DMS 273 treated with DMSO at 0.1 percent for 48 hours (cell line): ENCODE data around the gene ZNF492.
"Not testable (repeated sequence)": the region's sequence is repeated elsewhere in the genome, so short reads cannot be mapped to it uniquely, and the experiment has no call there.

ENCODE experiments used
- DNase-seq: peaks from one replicate; lab custom pipeline; 2025; lab: John Stamatoyannopoulos, UW

The ZNF492 gene

GRCh38 chr19:22633706-22634449 lies at the start of gene ZNF492:
ZNF492 (plus strand) TSS chr19:22634324; CDS start chr19:22653400, 19,076 bp downstream.
- not testable (repeated sequence) for DNase-seq

GRCh38 chr19:22595422-22595821 lies 38.7 kb upstream of the ZNF492 start:
- no peak for DNase-seq

DNA sequence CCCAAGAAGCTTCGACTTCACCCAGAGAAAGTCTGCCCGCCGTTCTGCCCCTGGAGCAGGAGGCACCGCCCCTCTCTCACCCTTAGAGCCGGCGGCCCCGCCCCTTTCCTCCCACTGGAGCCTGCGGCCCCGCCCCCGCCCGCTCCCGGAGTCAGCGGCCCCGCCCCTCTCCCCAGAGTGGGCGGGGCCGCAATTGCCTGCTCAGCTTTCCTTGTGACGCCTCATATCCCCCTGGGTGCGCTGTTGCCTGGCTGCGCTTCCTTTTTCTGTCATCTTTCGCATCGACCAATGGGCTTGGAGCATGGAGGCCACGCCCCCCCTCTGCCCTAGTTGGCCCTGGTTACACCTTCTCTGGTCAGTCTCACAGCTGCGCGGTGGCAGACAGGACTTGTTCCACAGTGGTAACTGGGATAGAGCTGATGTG lies 38.2 kb upstream of the ZNF492 start:
- DNase-seq, result no peak

GRCh38 chr19:22600690-22601648 lies 33.2 kb upstream of the ZNF492 start:
- no peak for DNase-seq

GRCh38 chr19:22601906-22602630 lies 32.1 kb upstream of the ZNF492 start:
- no peak for DNase-seq

GRCh38 chr19:22602631-22603272 lies 31.4 kb upstream of the ZNF492 start:
- no peak for DNase-seq

DNA sequence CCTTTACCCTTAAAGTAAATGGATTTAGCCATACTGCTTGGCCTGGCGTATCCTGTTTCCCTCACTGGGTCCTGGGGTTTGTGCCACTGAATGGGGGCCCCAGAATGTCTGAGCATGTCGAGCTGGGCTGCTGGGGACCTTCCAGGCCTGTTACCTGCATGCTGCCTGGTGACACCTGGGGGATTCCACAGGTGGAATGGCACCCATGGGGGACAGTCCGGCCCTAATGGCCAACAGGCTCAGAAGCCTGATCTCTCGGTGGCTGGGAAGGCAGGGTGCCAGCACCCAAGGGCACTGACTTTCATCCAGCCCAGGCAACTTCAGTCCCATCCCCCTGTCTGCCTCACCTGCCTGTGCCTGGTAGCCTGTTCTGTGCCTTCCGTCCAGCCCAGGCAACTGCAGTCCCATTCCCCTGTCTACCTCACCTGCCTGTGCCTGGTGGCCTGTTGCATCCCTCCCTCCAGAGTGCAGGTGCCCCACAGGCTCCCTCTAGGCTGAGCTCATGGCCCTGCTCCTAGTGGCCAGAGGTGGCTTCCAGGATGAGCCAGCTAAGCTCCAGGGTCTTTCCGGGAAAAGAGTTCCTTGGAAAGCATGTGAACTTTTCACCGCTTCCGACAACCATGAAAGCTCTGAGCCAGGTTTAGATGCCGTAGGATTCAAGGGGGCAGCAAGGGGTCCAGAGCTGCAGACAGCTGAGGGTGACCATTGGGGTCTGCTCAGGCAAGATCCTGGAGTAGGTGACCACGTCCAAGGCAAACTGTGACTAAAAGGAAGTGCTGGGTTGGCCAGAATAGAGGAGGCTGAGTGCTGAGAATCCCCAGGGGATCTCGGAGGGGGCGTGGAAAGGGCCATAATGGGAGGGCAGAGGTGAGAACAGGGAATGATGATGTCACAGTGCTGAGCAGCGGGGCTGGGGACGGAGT lies 30.3 kb upstream of the ZNF492 start:
- no peak for DNase-seq

GRCh38 chr19:22604571-22605274 lies 29.4 kb upstream of the ZNF492 start:
- DNase-seq, result no peak

DNA sequence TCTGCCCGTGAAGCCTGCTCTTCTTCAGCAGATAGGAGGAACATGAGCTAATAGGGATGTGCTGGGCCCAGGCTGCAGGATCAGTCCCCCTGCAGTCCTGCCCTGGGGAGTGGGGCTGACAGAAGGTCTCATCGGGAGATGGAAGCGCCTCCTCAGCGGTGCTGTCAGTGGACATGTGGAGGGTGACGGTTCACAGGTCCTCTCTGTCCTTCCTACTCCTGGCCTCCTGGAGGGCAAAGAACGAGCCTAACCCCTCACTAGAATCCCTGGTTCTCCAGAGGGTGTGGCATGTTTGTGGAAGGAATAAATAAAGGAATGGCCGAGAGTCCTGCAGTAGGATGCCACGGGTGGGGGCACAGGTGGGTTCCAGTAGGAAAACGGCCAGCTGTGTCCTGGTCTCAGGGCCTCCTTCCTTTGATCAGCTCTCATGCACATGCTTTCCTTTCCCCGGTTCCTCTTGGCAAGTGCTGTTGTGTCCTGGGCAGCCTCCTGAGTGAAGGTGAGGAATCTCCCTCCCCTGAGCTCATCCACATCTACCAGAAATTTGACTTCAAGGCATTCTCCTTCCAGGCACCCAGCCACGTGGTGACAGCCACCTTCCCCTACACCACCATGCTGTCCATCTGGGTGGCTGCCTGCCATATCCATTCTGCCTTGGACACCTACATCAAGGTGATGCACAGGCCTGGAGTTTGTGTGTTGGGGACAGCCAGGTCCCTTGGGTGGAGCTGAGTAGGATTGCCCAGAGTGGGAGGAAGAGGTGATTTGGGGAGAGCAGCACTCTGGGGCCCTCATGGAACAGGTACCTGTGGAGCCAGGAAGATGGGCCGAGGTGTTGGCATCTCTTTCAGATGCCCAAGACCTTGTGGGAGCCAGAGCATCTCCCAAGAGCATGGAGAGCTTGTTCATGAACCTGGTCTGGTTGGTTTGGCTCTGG lies 28.6 kb upstream of the ZNF492 start:
- no peak for DNase-seq

DNA sequence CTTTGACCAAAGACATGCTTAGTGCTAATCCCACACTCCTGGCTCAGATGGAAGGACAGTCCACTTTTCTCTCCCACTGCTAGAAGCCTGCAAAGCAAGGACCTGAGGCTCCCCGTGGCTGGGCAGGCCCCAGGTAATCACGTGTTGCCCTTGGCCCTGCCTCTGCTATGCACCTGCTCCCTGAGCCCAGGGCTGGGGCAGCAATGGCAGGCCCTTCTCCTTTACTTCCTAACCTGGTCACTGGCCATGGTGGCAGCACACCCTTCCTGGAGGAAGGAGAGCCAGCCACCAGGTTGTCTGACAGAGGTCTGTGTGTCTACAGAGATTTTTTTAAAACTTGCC lies 27.9 kb upstream of the ZNF492 start:
- DNase-seq, result no peak

DNA sequence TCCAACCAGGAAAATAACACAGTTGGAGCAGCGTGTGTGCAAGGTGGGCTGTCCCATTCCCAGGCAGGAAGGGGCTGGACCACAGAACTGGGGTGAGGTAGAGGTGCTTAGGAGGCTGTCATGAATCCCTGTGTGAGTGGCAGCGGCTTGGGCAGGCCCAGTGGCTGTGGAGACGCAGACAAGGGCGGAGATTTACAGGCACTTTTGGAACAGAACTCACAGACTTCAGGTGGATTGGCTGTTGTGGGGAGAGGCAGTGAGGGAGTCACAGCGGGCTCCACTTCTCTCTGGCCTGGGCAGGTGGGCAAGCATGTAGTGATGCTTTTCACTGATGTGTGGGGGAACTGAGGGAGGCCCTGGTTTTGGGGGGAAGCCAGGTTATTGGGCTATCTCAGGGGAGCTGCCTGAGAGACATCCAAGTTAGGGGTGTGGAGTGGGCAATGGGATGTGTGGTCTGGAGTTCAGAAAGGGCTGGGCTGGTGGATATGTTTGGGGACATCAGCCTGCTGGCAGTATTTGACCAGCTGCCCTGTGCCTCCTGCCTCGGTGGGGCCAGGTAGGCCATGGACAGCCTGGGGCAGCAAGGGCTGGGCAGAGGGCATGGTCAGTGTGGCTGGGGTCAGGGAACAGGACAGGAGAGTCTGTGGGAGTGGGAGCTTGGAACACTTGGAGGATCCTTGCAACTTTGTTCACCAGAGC lies 27.0 kb upstream of the ZNF492 start:
- no peak for DNase-seq

DNA sequence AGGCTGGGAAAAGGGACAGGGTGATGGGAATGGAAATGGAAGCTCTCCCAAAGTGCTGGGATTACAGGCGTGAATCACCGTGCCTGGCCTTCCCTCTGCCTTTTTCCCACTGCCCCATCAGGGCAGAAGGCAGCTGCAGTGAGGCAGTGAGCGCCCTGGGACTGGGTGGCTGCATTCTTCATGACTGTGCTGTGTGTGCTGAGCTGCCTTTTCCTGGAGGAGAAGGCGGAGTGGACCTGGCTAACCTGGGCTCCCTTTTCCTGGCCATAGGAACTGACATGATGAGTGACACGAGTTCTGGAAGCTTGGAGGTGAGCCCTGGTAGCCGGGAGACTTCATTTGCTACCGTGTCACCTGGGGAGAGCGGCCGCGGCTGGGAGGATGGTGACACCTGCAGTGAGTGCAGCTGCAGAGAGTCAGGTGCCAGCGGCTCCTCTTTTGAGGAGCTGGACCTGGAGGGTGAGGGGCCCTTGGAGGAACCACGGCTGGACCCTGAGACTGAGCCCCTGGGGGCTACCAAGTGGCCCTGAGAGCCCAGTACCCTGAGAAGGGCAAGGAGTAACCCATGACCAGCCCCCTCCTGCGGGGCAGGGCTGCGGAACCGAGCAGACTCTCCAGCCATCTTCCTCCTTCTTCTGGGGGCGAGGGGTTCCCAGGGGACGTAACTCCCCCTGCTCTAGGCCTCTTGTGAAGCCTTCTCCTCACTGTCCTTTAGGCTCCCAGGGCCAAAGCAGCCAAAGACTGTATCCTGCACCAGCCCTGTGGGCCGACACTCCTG lies 26.3 kb upstream of the ZNF492 start:
- DNase-seq, result no peak

- no peak for DNase-seq
These were observed 25.7 kb upstream of the ZNF492 start for GRCh38 chr19:22608441-22608840.

- DNase-seq, result no peak
These were observed 24.5 kb upstream of the ZNF492 start for GRCh38 chr19:22609630-22610029.

DNA sequence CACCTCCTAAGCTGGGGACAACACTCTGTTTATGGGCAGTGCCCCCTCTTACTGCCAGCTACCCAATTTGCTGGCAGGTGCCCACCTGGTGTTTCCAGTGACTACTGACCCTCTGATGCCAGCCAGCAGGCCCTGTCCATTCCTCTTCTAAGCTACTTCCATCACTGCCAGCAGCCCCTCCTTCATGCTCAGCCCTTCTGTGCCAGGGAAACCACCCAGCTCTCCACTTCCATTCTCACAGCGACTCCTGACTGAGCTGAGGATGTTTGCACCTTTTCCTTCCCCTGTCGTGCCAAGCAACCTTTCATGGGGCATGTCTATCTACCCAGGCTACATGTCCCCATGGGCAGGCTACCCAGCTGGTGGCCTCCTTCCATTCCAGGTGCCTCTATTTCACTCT lies 24.0 kb upstream of the ZNF492 start:
- DNase-seq, result no peak

- DNase-seq, result no peak
These were observed 21.8 kb upstream of the ZNF492 start for GRCh38 chr19:22612316-22612715.

DNA sequence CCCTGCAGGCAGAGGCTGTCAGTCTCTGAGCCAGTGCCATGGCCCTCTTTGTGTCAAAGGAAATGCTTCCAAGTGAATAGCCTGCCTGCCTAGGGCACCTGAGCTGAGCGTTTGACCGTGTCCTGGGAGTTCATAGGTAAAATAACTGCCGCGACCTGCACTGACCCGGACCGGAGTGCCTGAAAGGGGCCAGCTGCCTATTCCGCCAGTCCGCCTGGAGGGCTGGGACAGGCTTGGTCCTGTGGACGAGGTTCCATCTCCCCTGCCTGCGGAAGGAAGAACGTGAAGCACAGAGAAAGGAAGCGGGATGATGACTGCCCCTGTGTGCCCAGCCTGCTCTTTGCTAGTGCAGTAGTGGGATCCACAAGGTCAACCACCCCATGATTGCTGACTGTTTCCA lies 17.5 kb upstream of the ZNF492 start:
- DNase-seq, result no peak

DNA sequence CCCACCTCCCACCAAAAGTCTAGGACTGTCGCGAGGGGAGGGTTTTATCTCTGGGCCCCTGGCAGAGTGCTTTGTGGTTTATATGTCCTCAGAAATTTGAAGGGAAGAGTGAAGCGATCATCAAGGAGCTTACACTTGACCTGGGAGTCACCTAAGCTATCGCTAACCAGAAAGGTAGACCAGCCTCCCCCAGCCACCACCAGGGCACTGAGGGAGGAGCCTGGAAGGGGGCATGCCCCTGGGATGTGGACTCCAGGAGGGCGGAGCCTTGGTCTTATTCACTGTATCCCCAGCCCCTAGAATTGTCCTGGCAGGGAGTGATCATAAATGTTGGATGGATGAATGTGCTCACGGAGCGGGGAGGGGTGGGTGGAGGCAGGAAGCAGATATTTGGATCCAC lies 16.9 kb upstream of the ZNF492 start:
- not testable (repeated sequence) for DNase-seq
